HCT116 (cell line): Measurements from ENCODE around the gene SLC25A21. TPM values are rescaled to one million over a fixed set of nuclear protein-coding genes. Genes with fewer than 3 reads are reported as not detected.

ENCODE experiments used
- ATAC-seq: fragments of 200-7000 bp; cut with Tn5 transposase; 2 replicates; pipeline ENCODE4 v1.9.1; 2020; ENCODE audit warnings: mild to moderate bottlenecking, moderate library complexity
- BruUV-seq: library from RNA; stranded (reverse); fragments of 400-500 nt; replicated peaks from 2 replicates; lab custom pipeline; 2021; lab: Mats Ljungman, UMichigan
- CTCF ChIA-PET: fragments of 300-600 bp; sonication (Branson Sonifier 250); formaldehyde crosslinking; loops from one replicate; lab custom pipeline; 2021; ENCODE audit warnings: antibody characterized with exemption; lab: Charles Lee
- POLR2A ChIA-PET: fragments of 300-600, 350-600 bp; sonication (Branson Sonifier 250); formaldehyde crosslinking; loops from one replicate; lab custom pipeline; 2021; ENCODE audit warnings: antibody characterized with exemption; lab: Charles Lee
- RAD21 ChIA-PET, 2 experiments: fragments of 300-600 bp; sonication (Branson Sonifier 250); formaldehyde crosslinking; loops; one replicate each; lab custom pipeline; 2023; ENCODE audit warnings: low total read pairs in 2 of 2; ENCODE audit not compliant: uncharacterized antibody in 2 of 2, unreplicated experiment in 2 of 2, low non-redundant PET in 1 of 2; lab: Charles Lee
- DNase-seq: peaks from one replicate; pipeline ENCODE4 v3.0.0-alpha.2; 2010; ENCODE audit warnings: low read depth, low spot score
- H2AFZ ChIP-seq: fragments of 200-600 bp; shearing (Covaris generic), sonication (generic); 2 replicates; pipeline ENCODE4 v1.6.1; 2017; ENCODE audit warnings: low read depth, mixed run types, mixed read lengths, antibody characterized with exemption, low read length; ENCODE audit not compliant: poor library complexity, severe bottlenecking
- H3K27ac ChIP-seq: 2 replicates; pipeline ENCODE4 v1.5.1; 2012; ENCODE audit warnings: low read depth, low read length
- H3K27me3 ChIP-seq: fragments of 200-600 bp; sonication (generic); 2 replicates; pipeline ENCODE4 v1.6.1; 2016; ENCODE audit warnings: mixed run types, low read length, mixed read lengths; ENCODE audit not compliant: insufficient read depth
- H3K36me3 ChIP-seq, 2 experiments: fragments of 200-500 bp in 1 of 2; fragments of 200-600 bp in 1 of 2; sonication (Bioruptor generic) in 1 of 2; sonication (generic) in 1 of 2; 2 replicates each; pipeline versions ENCODE4 v1.5.1 to v1.6.1; 2014 to 2016; ENCODE audit warnings: low read length in 2 of 2, inconsistent platforms in 1 of 2, mixed read lengths in 1 of 2, mixed run types in 1 of 2; ENCODE audit not compliant: insufficient read depth in 2 of 2, control insufficient read depth in 1 of 2
- H3K4me1 ChIP-seq, 2 experiments: fragments of 200-600 bp in 1 of 2; sonication (generic) in 1 of 2; 2 replicates each; pipeline versions ENCODE4 v1.5.1 to v1.6.1; 2012 to 2017; ENCODE audit warnings: low read length in 2 of 2, inconsistent platforms in 1 of 2, mild to moderate bottlenecking in 1 of 2, mixed read lengths in 1 of 2, mixed run types in 1 of 2, moderate library complexity in 1 of 2; ENCODE audit not compliant: insufficient read depth in 2 of 2, control insufficient read depth in 1 of 2
- H3K4me2 ChIP-seq: fragments of 200-600 bp; sonication (generic); 2 replicates; pipeline ENCODE4 v1.6.1; 2017; ENCODE audit warnings: mixed run types, low read length, mixed read lengths
- H3K4me3 ChIP-seq, 2 experiments: fragments of 200-600 bp in 1 of 2; sonication (generic) in 1 of 2; replicated peaks in 1 of 2; 2 replicates each; pipeline ENCODE4 v1.5.1; 2011 to 2016; ENCODE audit warnings: low read length in 2 of 2, control low read depth in 1 of 2, low read depth in 1 of 2, mild to moderate bottlenecking in 1 of 2, mixed read lengths in 1 of 2, mixed run types in 1 of 2
- H3K79me2 ChIP-seq: fragments of 200-600 bp; sonication (generic); 2 replicates; pipeline ENCODE4 v1.6.1; 2017; ENCODE audit warnings: mild to moderate bottlenecking, mixed run types, low read length, moderate library complexity, mixed read lengths; ENCODE audit not compliant: insufficient read depth
- H3K9ac ChIP-seq: fragments of 200-600 bp; sonication (generic); 2 replicates; pipeline ENCODE4 v1.6.1; 2016; ENCODE audit warnings: low read length, mixed read lengths
- H3K9me2 ChIP-seq: fragments of 200-600 bp; sonication (generic), shearing (Covaris generic); 2 replicates; pipeline ENCODE4 v1.6.1; 2017; ENCODE audit warnings: mixed run types, mild to moderate bottlenecking, moderate library complexity; ENCODE audit not compliant: insufficient read depth
- H3K9me3 ChIP-seq, 2 experiments: fragments of 200-500 bp in 1 of 2; fragments of 200-600 bp in 1 of 2; sonication (Bioruptor generic) in 1 of 2; sonication (generic) in 1 of 2; 2 replicates each; pipeline ENCODE4 v1.6.1; 2014 to 2017; ENCODE audit warnings: low read length in 2 of 2, mixed read lengths in 2 of 2, inconsistent platforms in 1 of 2, low read depth in 1 of 2, mild to moderate bottlenecking in 1 of 2, mixed run types in 1 of 2, moderate library complexity in 1 of 2; ENCODE audit not compliant: control insufficient read depth in 1 of 2, insufficient read depth in 1 of 2
- H4K20me1 ChIP-seq: fragments of 200-600 bp; sonication (generic), shearing (Covaris generic); 2 replicates; pipeline ENCODE4 v1.6.1; 2017; ENCODE audit warnings: mixed run types, mild to moderate bottlenecking, moderate library complexity; ENCODE audit not compliant: insufficient read depth
- ATF3 ChIP-seq: IDR thresholded peaks from 2 replicates; pipeline ENCODE4 v1.6.1; 2012
- EGR1 ChIP-seq: IDR thresholded peaks from 2 replicates; pipeline ENCODE4 v1.6.1; 2012; ENCODE audit warnings: low read depth
- ELF1 ChIP-seq: IDR thresholded peaks from 2 replicates; pipeline ENCODE4 v1.6.1; 2012; ENCODE audit warnings: low read depth, borderline replicate concordance
- EZH2 ChIP-seq: fragments of 200-600 bp; sonication (generic); IDR thresholded peaks from 2 replicates; pipeline ENCODE4 v1.6.1; 2017; ENCODE audit warnings: antibody characterized with exemption, mixed run types
- EZH2phosphoT487 ChIP-seq: fragments of 200-600 bp; IDR thresholded peaks from 2 replicates; pipeline ENCODE4 v1.6.1; 2018; ENCODE audit warnings: antibody characterized with exemption, borderline replicate concordance
- FOSL1 ChIP-seq: IDR thresholded peaks from 2 replicates; pipeline ENCODE4 v1.6.1; 2012; ENCODE audit warnings: low read depth
- POLR2A ChIP-seq: IDR thresholded peaks from 2 replicates; pipeline ENCODE4 v1.7.0; 2011; ENCODE audit warnings: borderline replicate concordance; ENCODE audit not compliant: insufficient read depth, insufficient read length; ENCODE audit errors: extremely low read depth
- RAD21 ChIP-seq: IDR thresholded peaks from 2 replicates; pipeline ENCODE4 v1.6.1; 2012; ENCODE audit warnings: low read depth, mild to moderate bottlenecking
- SIN3A ChIP-seq: IDR thresholded peaks from 2 replicates; pipeline ENCODE4 v1.6.1; 2012; ENCODE audit warnings: low read depth
- TCF7L2 ChIP-seq: IDR thresholded peaks from 2 replicates; pipeline ENCODE4 v1.7.0; 2011; ENCODE audit warnings: borderline replicate concordance, inconsistent platforms; ENCODE audit not compliant: insufficient read depth, insufficient read length; ENCODE audit errors: extremely low read depth
- ZFX ChIP-seq: fragments of 450-650 bp; IDR thresholded peaks from 2 replicates; pipeline ENCODE4 v1.6.1; 2017
- ZNF274 ChIP-seq: fragments of 200-500 bp; sonication (Bioruptor generic); IDR thresholded peaks from 2 replicates; pipeline ENCODE4 v1.6.1; 2014; ENCODE audit warnings: mild to moderate bottlenecking, low read depth, low read length, inconsistent platforms
- intact Hi-C: fragments of 100-400 bp; cut with micrococcal nuclease; formaldehyde crosslinking; loops from 2 replicates; pipeline ENCODE4 v1.10.0; 2022
- total RNA-seq: library from RNA; stranded (reverse); gene quantifications from one replicate; pipeline ENCODE4 v1.2.1, GENCODE V29; 2021; ENCODE audit not compliant: unreplicated experiment
- TF ChIP-seq, protein P1 (sequence below), 3 experiments: fragments of 200-600 bp in 1 of 3; sonication (generic) in 1 of 3; IDR thresholded peaks in 2 of 3; conservative IDR thresholded peaks in 1 of 3; 2 replicates each; pipeline ENCODE4 v1.5.1; 2012 to 2017; ENCODE audit warnings: low read depth in 2 of 3, low read length in 2 of 3, antibody characterized with exemption in 1 of 3, borderline replicate concordance in 1 of 3, control low read depth in 1 of 3, mild to moderate bottlenecking in 1 of 3, mixed read lengths in 1 of 3, mixed run types in 1 of 3, moderate library complexity in 1 of 3; ENCODE audit not compliant: insufficient read depth in 1 of 3
- TF ChIP-seq, protein P2 (sequence below): IDR thresholded peaks from 2 replicates; pipeline ENCODE4 v1.6.1; 2011; ENCODE audit warnings: mild to moderate bottlenecking, low read length, moderate library complexity; ENCODE audit not compliant: insufficient replicate concordance; ENCODE audit errors: extremely low read depth
- TF ChIP-seq, protein P3 (sequence below): IDR thresholded peaks from 2 replicates; pipeline ENCODE4 v1.6.1; 2012

SLC25A21 gene
- total RNA-seq, 1 experiment from 2014 or later, result 3.5 TPM

GRCh38 chr14:37018571-37019240 lies 153.7 kb downstream of the SLC25A21 start:
- Histone ChIP-seq H3K4me2 (no peak overlapping the region), H3K9ac (no peak overlapping the region), H3K4me3 (no peak overlapping the region), H2AFZ (no peak overlapping the region)
- ChIA-PET CTCF (no interaction called here), POLR2A (no interaction called here), RAD21 (no interaction called here)
- no TSS peak for BruUV-seq
- no peak for TF ChIP-seq SIN3A
- TF ChIP-seq POLR2A, result no peak
- TF ChIP-seq, all 23 proteins: peak for 0
- intact Hi-C loops, result no loop called here
- ATAC-seq (no peak), DNase-seq (no peak)
- Histone ChIP-seq H3K9me2 (no peaks in the 10 kb centered on the region), H4K20me1 (no peaks in the 10 kb centered on the region), H3K4me1 (no peaks in the 10 kb centered on the region), H3K79me2 (no peaks in the 10 kb centered on the region), H3K27me3 (no peaks in the 10 kb centered on the region), H3K36me3 (no peaks in the 10 kb centered on the region), H3K9me3 (no peaks in the 10 kb centered on the region), H3K27ac (no peak overlapping the region)

GRCh38 chr14:37013078-37013477 lies 159.3 kb downstream of the SLC25A21 start:
- BruUV-seq, result no TSS peak
- DNase-seq, result no peak
- RAD21 ChIA-PET, result no interaction called here
- Histone ChIP-seq H3K4me2 (no peak overlapping the region), H3K9ac (no peak overlapping the region), H4K20me1 (no peaks in the 10 kb centered on the region), H3K4me3 (no peak overlapping the region), H3K27me3 (peaks cover 4% of the 10 kb centered on the region; the same call in 1 of the 2 replicates), H3K27ac (no peak overlapping the region), H3K9me3 (no peaks in the 10 kb centered on the region), H3K79me2 (no peaks in the 10 kb centered on the region), H2AFZ (no peak overlapping the region), H3K4me1 (no peaks in the 10 kb centered on the region), H3K9me2 (no peaks in the 10 kb centered on the region), H3K36me3 (no peaks in the 10 kb centered on the region)
- CTCF ChIA-PET, result no interaction called here
- intact Hi-C loops, result no loop called here
- no peak for ATAC-seq
- POLR2A ChIA-PET, result no interaction called here
- TF ChIP-seq TCF7L2 (no peak), RAD21 (no peak), EGR1 (no peak), EZH2phosphoT487 (no peak), EZH2 (no peak), ELF1 (no peak), ZNF274 (no peak), ATF3 (no peak), ZFX (no peak), FOSL1 (no peak)
- TF ChIP-seq, protein P1, sequence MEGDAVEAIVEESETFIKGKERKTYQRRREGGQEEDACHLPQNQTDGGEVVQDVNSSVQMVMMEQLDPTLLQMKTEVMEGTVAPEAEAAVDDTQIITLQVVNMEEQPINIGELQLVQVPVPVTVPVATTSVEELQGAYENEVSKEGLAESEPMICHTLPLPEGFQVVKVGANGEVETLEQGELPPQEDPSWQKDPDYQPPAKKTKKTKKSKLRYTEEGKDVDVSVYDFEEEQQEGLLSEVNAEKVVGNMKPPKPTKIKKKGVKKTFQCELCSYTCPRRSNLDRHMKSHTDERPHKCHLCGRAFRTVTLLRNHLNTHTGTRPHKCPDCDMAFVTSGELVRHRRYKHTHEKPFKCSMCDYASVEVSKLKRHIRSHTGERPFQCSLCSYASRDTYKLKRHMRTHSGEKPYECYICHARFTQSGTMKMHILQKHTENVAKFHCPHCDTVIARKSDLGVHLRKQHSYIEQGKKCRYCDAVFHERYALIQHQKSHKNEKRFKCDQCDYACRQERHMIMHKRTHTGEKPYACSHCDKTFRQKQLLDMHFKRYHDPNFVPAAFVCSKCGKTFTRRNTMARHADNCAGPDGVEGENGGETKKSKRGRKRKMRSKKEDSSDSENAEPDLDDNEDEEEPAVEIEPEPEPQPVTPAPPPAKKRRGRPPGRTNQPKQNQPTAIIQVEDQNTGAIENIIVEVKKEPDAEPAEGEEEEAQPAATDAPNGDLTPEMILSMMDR (IDR thresholded peaks at IDR 0.05 in 2 of 3, conservative IDR thresholded peaks at IDR 0.05 in 1 of 3; ENCODE audit: borderline replicate concordance in 1 of 3, insufficient read depth in 1 of 3, low read depth in 2 of 3, low read length in 2 of 3), result no peak
- TF ChIP-seq, protein P2, sequence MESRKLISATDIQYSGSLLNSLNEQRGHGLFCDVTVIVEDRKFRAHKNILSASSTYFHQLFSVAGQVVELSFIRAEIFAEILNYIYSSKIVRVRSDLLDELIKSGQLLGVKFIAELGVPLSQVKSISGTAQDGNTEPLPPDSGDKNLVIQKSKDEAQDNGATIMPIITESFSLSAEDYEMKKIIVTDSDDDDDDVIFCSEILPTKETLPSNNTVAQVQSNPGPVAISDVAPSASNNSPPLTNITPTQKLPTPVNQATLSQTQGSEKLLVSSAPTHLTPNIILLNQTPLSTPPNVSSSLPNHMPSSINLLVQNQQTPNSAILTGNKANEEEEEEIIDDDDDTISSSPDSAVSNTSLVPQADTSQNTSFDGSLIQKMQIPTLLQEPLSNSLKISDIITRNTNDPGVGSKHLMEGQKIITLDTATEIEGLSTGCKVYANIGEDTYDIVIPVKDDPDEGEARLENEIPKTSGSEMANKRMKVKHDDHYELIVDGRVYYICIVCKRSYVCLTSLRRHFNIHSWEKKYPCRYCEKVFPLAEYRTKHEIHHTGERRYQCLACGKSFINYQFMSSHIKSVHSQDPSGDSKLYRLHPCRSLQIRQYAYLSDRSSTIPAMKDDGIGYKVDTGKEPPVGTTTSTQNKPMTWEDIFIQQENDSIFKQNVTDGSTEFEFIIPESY, result no peak
- TF ChIP-seq, protein P3, sequence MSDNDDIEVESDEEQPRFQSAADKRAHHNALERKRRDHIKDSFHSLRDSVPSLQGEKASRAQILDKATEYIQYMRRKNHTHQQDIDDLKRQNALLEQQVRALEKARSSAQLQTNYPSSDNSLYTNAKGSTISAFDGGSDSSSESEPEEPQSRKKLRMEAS, result no peak
